C1 segment of cervical spinal cord (tissue), 14 donors: Measurements from ENCODE around the gene AIG1.

Source experiments
- DNase-seq, 14 donors: peaks; one replicate each; lab custom pipeline; 2025; lab: John Stamatoyannopoulos, UW

AIG1 gene

GRCh38 chr6:143362192-143362558 lies 301.5 kb downstream of the AIG1 start:
- no peak for DNase-seq

GRCh38 chr6:143363299-143363698 lies 302.6 kb downstream of the AIG1 start:
- no peak for DNase-seq

GRCh38 chr6:143368426-143368825 lies 307.7 kb downstream of the AIG1 start:
- DNase-seq = no peak

- no peak for DNase-seq
These were observed 309.3 kb downstream of the AIG1 start for GRCh38 chr6:143369971-143370370.

- DNase-seq = no peak
These were observed 310.2 kb downstream of the AIG1 start for GRCh38 chr6:143370812-143371370.

GRCh38 chr6:143372199-143372882 lies 311.7 kb downstream of the AIG1 start:
- DNase-seq = no peak

GRCh38 chr6:143374014-143374413 lies 313.3 kb downstream of the AIG1 start:
- DNase-seq = no peak

- no peak for DNase-seq
These were observed 314.4 kb downstream of the AIG1 start for GRCh38 chr6:143375022-143375585.

- no peak for DNase-seq
These were observed 315.7 kb downstream of the AIG1 start for GRCh38 chr6:143376375-143376774.

- no peak for DNase-seq
These were observed 316.2 kb downstream of the AIG1 start for GRCh38 chr6:143376861-143377260.

GRCh38 chr6:143385636-143386035 lies 324.9 kb downstream of the AIG1 start:
- DNase-seq = no peak

GRCh38 chr6:143390278-143390677 lies 329.6 kb downstream of the AIG1 start:
- DNase-seq = no peak
